CD4-positive, alpha-beta T cell treated with Interleukin-1 beta for 1 hour (primary cell): ENCODE data around the gene ZSCAN12.
"Not testable (repeated sequence)": the region's sequence is repeated elsewhere in the genome, so short reads cannot be mapped to it uniquely, and the experiment has no call there.

ENCODE experiments used
- DNase-seq, 2 donors: peaks; one replicate each; pipeline ENCODE4 v3.0.0-alpha.2; 2020 to 2022

ZSCAN12 gene

GRCh38 chr6:28399350-28400121, at the start of gene ZSCAN12:
ZSCAN12 (minus strand) TSS chr6:28399747; CDS start chr6:28398405, 1,342 bp downstream.
- DNase-seq: peak; percentile 85 to 88

GRCh38 chr6:28449056-28449455, 49.5 kb upstream of the ZSCAN12 start:
- DNase-seq: peak in 1 of 2 donors; percentile 28

DNA sequence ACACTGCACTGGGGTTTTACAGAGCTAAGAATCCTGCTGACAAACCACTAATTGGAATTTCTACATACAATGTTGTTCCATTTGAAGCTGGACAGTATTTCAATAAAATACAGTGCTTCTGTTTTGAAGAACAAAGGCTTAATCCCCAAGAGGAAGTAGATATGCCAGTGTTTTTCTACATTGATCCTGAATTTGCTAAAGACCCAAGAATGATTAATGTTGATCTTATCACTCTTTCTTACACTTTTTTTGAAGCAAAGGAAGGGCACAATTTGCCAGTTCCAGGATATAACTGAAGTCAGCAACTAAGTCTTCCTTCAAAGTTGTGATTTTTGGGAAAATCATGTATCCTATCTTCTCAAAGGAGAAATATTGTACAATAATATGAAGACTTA, 48.0 kb upstream of the ZSCAN12 start:
- not testable (repeated sequence) for DNase-seq

DNA sequence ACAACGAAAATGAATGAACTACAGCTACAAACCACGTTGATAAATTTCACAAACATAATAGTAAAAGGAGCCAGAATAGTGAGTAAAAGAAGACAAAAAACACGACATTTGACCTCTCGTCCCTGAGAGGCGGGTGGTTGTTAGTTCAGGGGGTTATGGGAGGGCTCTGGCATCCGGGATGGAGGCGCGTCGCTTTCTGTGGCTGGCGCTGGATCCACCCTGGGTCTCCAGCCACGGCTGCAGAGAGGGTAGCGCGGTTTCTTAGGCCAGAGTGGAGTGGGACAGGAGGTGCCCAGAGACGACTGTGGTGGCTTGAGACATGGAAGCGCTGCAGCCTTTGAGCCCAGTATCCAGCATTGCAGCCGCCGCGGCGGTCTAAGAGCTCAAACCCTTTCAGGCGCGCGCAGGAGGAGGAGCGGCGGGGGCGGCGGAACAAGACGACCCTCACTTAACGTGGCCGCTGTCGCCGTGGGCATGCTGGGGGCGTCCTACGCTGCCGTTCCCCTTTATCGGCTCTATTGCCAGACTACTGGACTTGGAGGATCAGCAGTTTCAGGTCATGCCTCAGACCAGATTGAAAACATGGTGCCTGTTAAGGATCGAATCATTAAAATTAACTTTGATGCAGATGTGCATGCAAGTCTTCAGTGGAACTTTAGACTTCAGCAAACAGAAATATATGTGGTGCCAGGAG, 47.4 kb upstream of the ZSCAN12 start:
- no peak for DNase-seq

DNA sequence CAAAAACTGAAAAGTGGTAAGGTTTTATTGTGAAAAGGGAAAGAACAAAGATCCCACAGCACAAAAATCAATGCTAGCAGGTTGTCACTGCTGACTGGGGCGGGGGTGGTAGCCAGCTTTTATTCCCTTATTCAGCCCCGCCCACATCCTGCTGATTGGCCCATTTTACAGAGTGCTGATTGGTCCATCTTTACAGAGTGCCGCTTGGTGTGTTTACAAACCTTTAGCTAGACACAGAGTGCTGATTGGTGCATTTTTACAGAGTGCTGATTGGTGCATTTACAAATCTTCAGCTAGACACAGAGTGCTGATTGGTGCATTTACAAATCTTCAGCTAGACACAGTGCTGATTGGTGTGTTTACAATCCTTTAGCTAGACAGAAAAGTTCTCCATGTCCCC, 45.2 kb upstream of the ZSCAN12 start:
- DNase-seq: not testable (repeated sequence)

DNA sequence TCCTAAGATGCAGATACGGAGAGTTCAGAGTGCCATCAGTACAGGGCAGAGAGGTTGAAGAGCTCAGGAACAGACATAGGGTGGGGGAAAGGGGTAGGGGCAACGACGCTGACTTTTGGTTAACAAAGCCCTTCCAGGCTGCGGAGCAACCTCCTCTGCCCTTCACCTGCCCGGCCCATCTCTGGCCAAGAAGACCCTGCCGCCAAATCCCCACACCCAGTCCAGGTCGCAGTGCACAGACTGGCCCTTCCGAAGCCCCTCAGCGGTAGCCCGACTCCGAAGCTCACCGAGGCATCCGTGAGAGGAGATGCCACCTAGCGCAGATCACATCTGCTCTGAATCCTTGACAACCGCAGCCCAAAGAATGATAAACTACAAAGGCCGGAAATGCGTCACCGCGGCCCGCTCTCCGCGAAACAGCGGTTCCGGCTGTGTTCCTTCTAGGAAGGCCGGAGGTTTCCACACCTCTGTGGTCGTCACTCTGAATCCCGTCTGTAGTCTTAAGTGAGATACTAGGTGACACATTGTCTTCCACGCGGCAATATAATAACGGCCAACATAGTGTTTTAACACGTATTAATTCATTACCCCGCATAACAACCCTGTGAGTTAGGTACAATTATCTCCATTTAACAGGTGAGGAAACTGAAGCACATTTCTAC, 43.7 kb upstream of the ZSCAN12 start, which contains the start of gene ZSCAN23:
ZSCAN23 (minus strand) TSS at position 380 of the 662 bp plus-strand sequence. CDS start 7,225 bp downstream, outside the sequence.
- DNase-seq: peak; percentile 83 to 86

DNA sequence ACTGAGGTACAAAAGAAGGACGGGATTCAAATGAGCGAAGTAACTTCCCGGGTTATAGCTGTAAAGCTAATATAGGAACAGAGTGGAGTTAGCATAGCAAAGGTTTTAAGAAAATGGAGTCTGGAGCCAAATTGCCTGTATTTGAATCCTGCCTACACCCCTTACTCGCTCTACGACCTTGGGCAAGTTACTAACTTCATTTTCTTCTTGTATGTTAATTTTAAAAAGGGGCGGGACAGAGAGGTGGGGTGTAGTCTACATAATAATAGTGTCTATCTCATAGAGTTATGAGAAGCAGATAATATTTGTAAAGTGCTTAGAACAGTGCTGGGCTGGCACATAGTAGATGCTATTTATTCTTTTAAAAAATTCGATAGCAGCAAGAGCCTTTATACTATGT, 43.0 kb upstream of the ZSCAN12 start:
- DNase-seq: no peak

DNA sequence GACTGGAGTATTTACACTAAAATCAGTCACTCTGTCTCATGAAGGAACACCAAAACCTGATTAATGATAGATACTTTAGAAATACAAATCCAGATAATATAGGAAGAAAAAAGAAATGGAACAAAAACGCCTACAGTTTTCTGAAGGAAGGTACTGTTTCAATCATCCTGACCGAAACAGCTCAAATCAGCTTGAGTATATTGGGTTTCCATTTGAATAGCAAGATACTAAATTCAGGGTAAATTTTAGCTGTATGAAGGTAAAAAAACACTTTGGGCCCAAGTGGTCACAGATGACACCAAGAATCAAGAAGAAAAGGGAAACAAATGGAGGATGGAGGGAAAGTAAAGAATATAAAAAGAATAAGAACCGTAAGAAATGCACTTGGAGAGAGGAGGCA, 36.9 kb upstream of the ZSCAN12 start:
- no peak for DNase-seq

DNA sequence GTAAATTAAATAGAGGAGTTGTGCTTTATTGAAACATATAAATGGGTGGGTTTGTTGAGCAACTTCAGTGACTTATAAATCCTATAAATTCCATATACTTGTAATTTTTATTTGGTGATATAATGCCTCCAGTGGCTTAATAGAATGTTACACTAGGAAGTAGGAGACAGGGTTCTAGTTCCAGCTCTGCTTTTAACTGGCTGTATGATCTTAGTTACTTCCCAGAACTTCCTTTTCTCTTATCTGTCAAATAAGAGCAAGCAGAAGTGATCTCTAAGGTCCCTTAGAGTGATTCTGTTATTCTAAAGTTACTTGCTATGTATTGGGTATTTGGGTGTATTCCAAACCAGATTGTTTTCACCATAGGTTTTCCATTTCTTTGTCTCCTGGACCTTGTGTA, 33.6 kb upstream of the ZSCAN12 start:
- DNase-seq: no peak

- no peak for DNase-seq
Observed at GRCh38 chr6:28429781-28430180, 30.2 kb upstream of the ZSCAN12 start.

- no peak for DNase-seq
Observed at GRCh38 chr6:28425944-28426541, 26.5 kb upstream of the ZSCAN12 start.

DNA sequence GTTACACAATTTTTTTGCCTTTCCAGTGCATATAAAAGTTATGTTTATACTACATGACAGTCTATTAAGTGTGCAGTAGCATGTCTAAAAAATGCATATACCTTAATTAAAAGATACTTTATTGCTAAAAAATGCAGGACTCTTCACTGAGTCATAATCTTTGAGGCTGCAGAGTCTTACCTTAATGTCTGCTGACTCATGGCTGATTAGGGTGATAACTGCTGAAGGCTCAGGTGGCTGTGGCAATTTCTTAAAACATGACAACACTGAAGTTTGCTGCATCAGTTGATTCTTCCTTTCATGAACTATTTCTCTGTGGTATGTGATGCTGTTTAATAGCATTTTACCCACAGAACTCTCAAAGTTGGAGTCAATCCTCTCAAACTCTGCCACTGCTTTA, 24.6 kb upstream of the ZSCAN12 start:
- DNase-seq: no peak

- no peak for DNase-seq
Observed at GRCh38 chr6:28423546-28423945, 24.0 kb upstream of the ZSCAN12 start.

DNA sequence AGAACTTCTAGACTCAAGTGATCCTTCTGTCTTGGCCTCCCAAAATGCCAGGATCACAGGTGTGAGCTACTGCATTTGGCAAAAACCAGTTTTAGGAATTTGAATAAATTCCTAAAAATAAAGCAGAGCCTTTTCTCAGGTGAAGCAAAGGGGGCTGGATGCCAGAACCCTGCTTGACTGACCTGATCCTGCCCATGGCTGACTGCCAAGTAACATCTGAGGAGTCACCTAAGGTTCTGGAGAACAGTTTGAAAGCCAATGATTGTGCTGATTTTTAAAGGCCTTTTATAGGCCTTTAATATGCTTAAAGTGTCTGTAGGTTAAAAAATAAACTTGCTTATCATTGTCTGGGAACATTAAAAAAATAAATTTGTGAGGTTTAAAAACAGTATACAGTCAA, 14.1 kb upstream of the ZSCAN12 start:
- no peak for DNase-seq

DNA sequence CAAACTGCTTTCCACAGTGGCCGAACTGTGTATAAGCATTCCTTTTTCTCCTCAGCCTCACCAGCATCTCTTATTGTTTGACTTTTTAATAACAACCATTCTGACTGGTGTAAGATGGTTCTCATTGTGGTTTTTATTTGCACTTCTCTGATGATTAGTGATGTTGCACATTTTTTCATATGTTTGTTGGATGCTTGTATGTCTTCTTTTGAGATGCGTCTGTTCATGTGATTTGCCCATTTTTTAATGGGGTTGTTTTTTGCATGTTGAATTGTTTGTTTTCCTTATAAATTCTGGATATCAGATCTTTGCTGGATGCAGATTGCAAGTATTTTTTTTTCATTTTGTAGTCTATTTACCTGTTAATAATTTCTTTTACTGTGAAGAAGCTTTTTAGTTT, 11.2 kb upstream of the ZSCAN12 start:
- DNase-seq: no peak

- no peak for DNase-seq
Observed at GRCh38 chr6:28408076-28408802, 8.7 kb upstream of the ZSCAN12 start.

DNA sequence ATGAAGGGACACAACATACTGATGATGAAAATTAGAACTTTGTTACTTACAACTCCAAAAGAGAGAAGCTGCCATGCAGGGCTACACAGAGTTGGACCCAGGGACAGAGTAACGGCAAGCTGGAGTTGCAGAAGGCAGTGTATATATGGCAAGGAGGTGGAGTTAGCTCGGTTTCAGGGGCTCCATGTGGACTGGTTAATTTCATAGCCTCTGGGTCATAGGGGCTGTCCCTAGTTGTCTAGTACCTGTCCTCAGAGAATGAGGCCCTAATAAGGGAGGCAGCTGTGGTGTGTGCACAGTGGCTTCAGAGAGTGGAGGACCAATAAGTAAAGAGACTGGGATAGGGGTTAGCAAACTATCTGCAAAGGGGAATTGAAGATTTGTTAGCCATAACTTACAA, 7.9 kb upstream of the ZSCAN12 start:
- DNase-seq: no peak

DNA sequence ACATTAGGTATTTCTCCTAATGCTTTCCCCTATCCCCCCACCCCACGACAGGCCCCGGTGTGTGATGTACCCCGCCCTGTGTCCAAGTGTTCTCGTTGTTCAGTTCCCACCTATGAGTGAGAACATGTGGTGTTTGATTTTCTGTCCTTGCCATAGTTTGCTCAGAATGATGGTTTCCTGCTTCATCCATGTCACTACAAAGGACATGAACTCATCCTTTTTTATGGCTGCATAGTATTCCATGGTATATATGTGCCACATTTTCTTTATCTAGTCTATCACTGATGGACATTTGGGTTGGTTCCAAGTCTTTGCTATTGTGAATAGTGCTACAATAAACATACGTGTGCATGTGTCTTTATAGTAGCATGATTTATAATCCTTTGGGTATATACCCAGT, 4.4 kb upstream of the ZSCAN12 start:
- DNase-seq: not testable (repeated sequence)

DNA sequence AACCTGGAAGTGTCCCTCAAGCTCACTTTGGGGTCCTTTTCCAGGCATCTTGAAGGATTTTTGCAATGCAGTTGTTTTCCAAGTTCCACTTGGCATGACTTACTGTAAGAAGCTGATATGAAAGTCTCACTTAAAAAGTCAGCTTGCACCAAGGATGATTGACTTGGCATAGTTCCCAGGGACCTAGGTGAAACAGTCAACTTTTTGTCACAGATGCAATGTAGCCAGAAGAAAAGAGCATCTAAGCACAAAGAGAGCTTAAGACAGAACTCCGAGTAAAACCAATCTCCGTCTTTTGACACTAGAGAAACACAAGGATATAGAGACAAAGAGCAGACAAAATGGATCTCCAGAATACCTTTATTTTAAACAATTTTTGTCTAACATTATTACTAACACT, 2.6 kb upstream of the ZSCAN12 start:
- no peak for DNase-seq

DNA sequence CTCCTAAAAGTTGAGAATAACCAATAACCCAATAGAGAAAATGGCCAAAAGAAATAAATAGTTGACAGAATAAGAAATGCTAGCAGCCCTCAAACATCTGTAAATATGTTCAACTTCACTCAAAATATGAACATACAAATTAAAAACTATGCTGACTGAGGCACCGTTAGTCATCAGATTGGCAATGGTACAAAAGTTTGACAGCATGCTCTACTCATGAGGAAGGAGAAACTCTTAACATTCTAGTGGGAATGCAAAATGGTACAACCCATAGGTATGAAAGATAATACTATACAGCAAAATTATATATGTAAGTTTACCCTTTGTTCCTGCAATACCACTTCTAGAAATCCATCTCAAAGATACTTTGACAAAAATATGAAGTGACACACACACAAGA, 1.6 kb upstream of the ZSCAN12 start:
- no peak for DNase-seq

- no peak for DNase-seq
Observed at GRCh38 chr6:28400122-28400451, 540 bp upstream of the ZSCAN12 start.

DNA sequence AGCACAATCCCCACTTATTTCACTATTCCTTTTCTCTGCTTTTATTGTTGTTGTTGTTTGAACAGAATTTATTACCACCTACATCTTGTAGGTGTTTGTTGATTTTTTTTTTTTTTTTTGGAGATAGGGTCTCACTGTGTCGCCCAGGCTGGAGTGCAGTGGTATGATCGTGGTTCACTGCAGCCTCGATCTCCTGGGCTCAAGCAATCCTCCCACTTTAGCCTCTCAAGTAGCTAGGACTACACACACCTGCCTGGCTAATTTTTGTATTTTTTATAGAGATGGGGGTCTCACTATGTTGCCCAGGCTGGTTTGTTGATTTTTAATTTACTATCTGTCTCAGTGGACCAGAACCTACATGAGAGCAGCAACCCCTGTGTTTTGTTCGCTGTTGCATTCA, 3.6 kb downstream of the ZSCAN12 start:
- no peak for DNase-seq
